AG04450 (cell line): ENCODE data around the gene FFAR3. TPM values are rescaled to one million over a fixed set of nuclear protein-coding genes. Genes with fewer than 3 reads are reported as not detected.
"Not testable (repeated sequence)": the region's sequence is repeated elsewhere in the genome, so short reads cannot be mapped to it uniquely, and the experiment has no call there.

Experiments
- CTCF ChIA-PET: fragments of 300-600, 350-600 bp; formaldehyde crosslinking; extraction: SDS; loops from one replicate; lab custom pipeline; 2022; ENCODE audit warnings: antibody characterized with exemption, inconsistent platforms; lab: Charles Lee
- POLR2A ChIA-PET: fragments of 350-600 bp; formaldehyde crosslinking; extraction: SDS; loops from one replicate; lab custom pipeline; 2021; ENCODE audit warnings: antibody characterized with exemption, inconsistent platforms; lab: Yijun Ruan, JAX
- DNase-seq: peaks from one replicate; pipeline ENCODE4 v3.0.0-alpha.2; 2011; ENCODE audit warnings: low read depth, low spot score
- H3K27ac ChIP-seq: one replicate; pipeline ENCODE4 v1.5.1; 2012; ENCODE audit warnings: low read depth, low read length, control low read depth
- H3K27me3 ChIP-seq: one replicate; pipeline ENCODE4 v1.6.0; 2012; ENCODE audit warnings: low read length; ENCODE audit not compliant: control insufficient read depth, insufficient read depth
- H3K4me3 ChIP-seq: 2 replicates; pipeline ENCODE4 v1.5.1; 2011; ENCODE audit warnings: mild to moderate bottlenecking, low read depth, low read length, control low read depth
- H3K9me3 ChIP-seq: 2 replicates; pipeline ENCODE4 v1.5.1; 2012; ENCODE audit warnings: low read length; ENCODE audit not compliant: control insufficient read depth, insufficient read depth
- CTCF ChIP-seq: IDR thresholded peaks from 2 replicates; pipeline ENCODE4 v1.5.1; 2011; ENCODE audit warnings: low read depth, low read length, control low read depth, inconsistent platforms
- polyA plus RNA-seq: library from polyadenylated mRNA; depleted of rRNA; stranded (reverse); fragments of >200 nt; gene quantifications from 2 replicates; pipeline ENCODE4 v1.2.3, GENCODE V29; 2011

Gene FFAR3
- polyA plus RNA-seq, 1 experiment: not detected

- no peaks in the 10 kb centered on the region for H3K9me3 ChIP-seq
- DNase-seq: peak; percentile 21
- H3K4me3 ChIP-seq: no peak overlapping the region
- TF ChIP-seq CTCF: peak; percentile 80
- H3K27me3 ChIP-seq: peaks cover 10% of the 10 kb centered on the region
- POLR2A ChIA-PET: no interaction called here
- no peak overlapping the region for H3K27ac ChIP-seq
- CTCF ChIA-PET: interaction anchor here (0.6 to 2.7 kb wide), 17 partner anchors 12 to 354 kb away, joined by 3 to 46 read pairs (median 4); partner anchors contain the start of genes DMKN and KRTDAP
Observed at GRCh38 chr19:35352448-35353304, 5.6 kb upstream of the FFAR3 start.

GRCh38 chr19:35353635-35354034 lies 4.6 kb upstream of the FFAR3 start:
- CTCF ChIA-PET: interaction anchor here (0.8 to 2.7 kb wide), 13 partner anchors 20 to 353 kb away, joined by 3 to 46 read pairs (median 5); partner anchors contain the start of gene KRTDAP
- POLR2A ChIA-PET: no interaction called here
- Histone ChIP-seq H3K4me3 (no peak overlapping the region), H3K27me3 (peaks cover 8% of the 10 kb centered on the region), H3K9me3 (no peaks in the 10 kb centered on the region), H3K27ac (no peak overlapping the region)
- no peak for DNase-seq
- TF ChIP-seq CTCF: no peak

GRCh38 chr19:35354898-35355297 lies 3.4 kb upstream of the FFAR3 start:
- no peak for DNase-seq
- ChIA-PET POLR2A (no interaction called here), CTCF (no interaction called here)
- Histone ChIP-seq H3K9me3 (no peaks in the 10 kb centered on the region), H3K27me3 (peaks cover 6% of the 10 kb centered on the region), H3K27ac (no peak overlapping the region), H3K4me3 (no peak overlapping the region)
- TF ChIP-seq CTCF: no peak

GRCh38 chr19:35355791-35356460 lies 2.3 kb upstream of the FFAR3 start:
- ChIA-PET POLR2A (no interaction called here), CTCF (interaction anchor here (1.6 kb wide), 1 partner anchor 139 kb away, joined by 6 read pairs; no protein-coding TSS in a partner anchor)
- DNase-seq: no peak
- Histone ChIP-seq H3K27me3 (peaks cover 6% of the 10 kb centered on the region), H3K27ac (no peak overlapping the region), H3K4me3 (no peak overlapping the region), H3K9me3 (no peaks in the 10 kb centered on the region)
- no peak for TF ChIP-seq CTCF

GRCh38 chr19:35358834-35359233 lies 574 bp downstream of the FFAR3 start:
- H3K27me3 ChIP-seq, H3K9me3 ChIP-seq, H3K27ac ChIP-seq, DNase-seq, POLR2A ChIA-PET, H3K4me3 ChIP-seq, CTCF ChIA-PET: not testable (repeated sequence)

- H3K27me3 ChIP-seq, CTCF ChIA-PET, H3K9me3 ChIP-seq, H3K4me3 ChIP-seq, DNase-seq, H3K27ac ChIP-seq, POLR2A ChIA-PET: not testable (repeated sequence)
Observed at GRCh38 chr19:35359395-35359794, 1.1 kb downstream of the FFAR3 start.

GRCh38 chr19:35360081-35360480 lies 1.8 kb downstream of the FFAR3 start:
- POLR2A ChIA-PET, H3K9me3 ChIP-seq, H3K4me3 ChIP-seq, CTCF ChIA-PET, DNase-seq, H3K27me3 ChIP-seq, H3K27ac ChIP-seq: not testable (repeated sequence)
